Upper lobe of left lung (tissue), 6 donors: Measurements from ENCODE around the gene MYL6. TPM values are rescaled to one million over a fixed set of nuclear protein-coding genes. Genes with fewer than 3 reads are reported as not detected.
"Not testable (repeated sequence)": the region's sequence is repeated elsewhere in the genome, so short reads cannot be mapped to it uniquely, and the experiment has no call there.

ENCODE experiments used
- ATAC-seq, 2 donors: fragments of 200-7000 bp; cut with Tn5 transposase; one replicate each; pipeline ENCODE4 v1.9.1; 2022; ENCODE audit warnings: mild to moderate bottlenecking in 2 of 2, moderate library complexity in 2 of 2; ENCODE audit not compliant: low FRiP score in 2 of 2
- DNase-seq, 2 donors: peaks; one replicate each; pipeline ENCODE4 v3.0.0-alpha.2; 2019 to 2020
- H3K27ac ChIP-seq, 4 donors: fragments of 200-600 bp; sonication (generic); one replicate each; pipeline ENCODE4 v1.5.1; 2016 to 2019
- H3K27me3 ChIP-seq, 4 donors: fragments of 200-600 bp; sonication (generic); one replicate each; pipeline ENCODE4 v1.5.1; 2017 to 2019
- H3K36me3 ChIP-seq, 4 donors: fragments of 200-600 bp; sonication (generic); one replicate each; pipeline ENCODE4 v1.5.1; 2016 to 2019
- H3K4me1 ChIP-seq, 4 donors: fragments of 200-600 bp; sonication (generic); one replicate each; pipeline ENCODE4 v1.5.1; 2018 to 2019
- H3K4me3 ChIP-seq, 4 donors: fragments of 200-600 bp; sonication (generic); one replicate each; pipeline ENCODE4 v1.5.1; 2017 to 2019; ENCODE audit warnings: mild to moderate bottlenecking in 2 of 4, moderate library complexity in 1 of 4
- H3K9me3 ChIP-seq, 4 donors: fragments of 200-600 bp; sonication (generic); one replicate each; pipeline ENCODE4 v1.5.1; 2018 to 2019
- EP300 ChIP-seq, 4 donors: sonication (generic); formaldehyde crosslinking; IDR thresholded peaks; one replicate each; pipeline ENCODE4 v1.5.1; 2017; ENCODE audit warnings: antibody characterized with exemption in 4 of 4, control low read depth in 2 of 4
- POLR2A ChIP-seq, 4 donors: fragments of 450-650 bp; IDR thresholded peaks; one replicate each; pipeline ENCODE4 v1.5.1; 2016 to 2017; ENCODE audit warnings: antibody characterized with exemption in 4 of 4, mild to moderate bottlenecking in 2 of 4
- POLR2AphosphoS5 ChIP-seq, 2 donors: sonication (generic); formaldehyde crosslinking; IDR thresholded peaks; one replicate each; pipeline ENCODE4 v1.5.1; 2017; ENCODE audit warnings: antibody characterized with exemption in 2 of 2
- WGBS, 2 donors: methylation state at CpG; one replicate each; pipeline ENCODE4 v1.1.5; 2017 to 2018; 5-methylcytosine and 5-hydroxymethylcytosine counted together
- total RNA-seq, 6 donors: library from RNA; depleted of rRNA in 4 of 6; stranded (reverse); fragments of >200 nt in 4 of 6; gene quantifications; one replicate each; pipeline versions ENCODE4 v1.1.0 to v1.2.1, GENCODE V29; 2016 to 2021
- TF ChIP-seq, protein P1 (sequence below), 6 experiments: fragments of 450-650 bp in 4 of 6; fragments of 200-600 bp in 2 of 6; sonication (generic) in 2 of 6; IDR thresholded peaks; one replicate each; pipeline ENCODE4 v1.5.1; 2016 to 2019; ENCODE audit warnings: antibody characterized with exemption in 6 of 6
- donor health status: DM: no; HTN: no; CAD: no; lungs with moderate emphysema.
- donor health status: DM: no; HTN: yes; CAD: no; lungs with severe emphysema.

Gene MYL6
- total RNA-seq, 6 donors from 2014 or later: 665 to 1,935 (median 1,528) TPM

- no peak for TF ChIP-seq POLR2AphosphoS5 (IDR thresholded peaks at IDR 0.05)
- TF ChIP-seq, protein P1, sequence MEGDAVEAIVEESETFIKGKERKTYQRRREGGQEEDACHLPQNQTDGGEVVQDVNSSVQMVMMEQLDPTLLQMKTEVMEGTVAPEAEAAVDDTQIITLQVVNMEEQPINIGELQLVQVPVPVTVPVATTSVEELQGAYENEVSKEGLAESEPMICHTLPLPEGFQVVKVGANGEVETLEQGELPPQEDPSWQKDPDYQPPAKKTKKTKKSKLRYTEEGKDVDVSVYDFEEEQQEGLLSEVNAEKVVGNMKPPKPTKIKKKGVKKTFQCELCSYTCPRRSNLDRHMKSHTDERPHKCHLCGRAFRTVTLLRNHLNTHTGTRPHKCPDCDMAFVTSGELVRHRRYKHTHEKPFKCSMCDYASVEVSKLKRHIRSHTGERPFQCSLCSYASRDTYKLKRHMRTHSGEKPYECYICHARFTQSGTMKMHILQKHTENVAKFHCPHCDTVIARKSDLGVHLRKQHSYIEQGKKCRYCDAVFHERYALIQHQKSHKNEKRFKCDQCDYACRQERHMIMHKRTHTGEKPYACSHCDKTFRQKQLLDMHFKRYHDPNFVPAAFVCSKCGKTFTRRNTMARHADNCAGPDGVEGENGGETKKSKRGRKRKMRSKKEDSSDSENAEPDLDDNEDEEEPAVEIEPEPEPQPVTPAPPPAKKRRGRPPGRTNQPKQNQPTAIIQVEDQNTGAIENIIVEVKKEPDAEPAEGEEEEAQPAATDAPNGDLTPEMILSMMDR (IDR thresholded peaks at IDR 0.05): peak; percentile 80 to 88 (median 84)
- no peaks in the 10 kb centered on the region for H3K9me3 ChIP-seq
- H3K4me1 ChIP-seq: peaks cover 7 to 17% (median 13%) of the 10 kb centered on the region in 4 donors
- no peak overlapping the region for H3K27ac ChIP-seq
- DNase-seq: peak in 1 of 2 donors; percentile 67
- no peak overlapping the region for H3K4me3 ChIP-seq
- ATAC-seq: peak in 1 of 2 donors; percentile 36
- no peaks in the 10 kb centered on the region for H3K36me3 ChIP-seq
- H3K27me3 ChIP-seq: no peaks in the 10 kb centered on the region
- 53 to 56% methylated on average over 1 of the region's 1 CpG for WGBS, 2 donors
Observed at GRCh38 chr12:56193025-56193578, 34.9 kb downstream of the MYL6 start.

GRCh38 chr12:56196818-56197550 lies 38.8 kb downstream of the MYL6 start:
- H3K4me1 ChIP-seq, H3K9me3 ChIP-seq, H3K27me3 ChIP-seq, H3K36me3 ChIP-seq, H3K4me3 ChIP-seq, H3K27ac ChIP-seq, DNase-seq: not testable (repeated sequence)
- 64 to 71% methylated on average over 11 of the region's 11 CpGs for WGBS, 2 donors
- peak in 1 of 2 donors; percentile 39 for TF ChIP-seq POLR2AphosphoS5 (IDR thresholded peaks at IDR 0.05)
- ATAC-seq: peak; percentile 77 to 88

DNA sequence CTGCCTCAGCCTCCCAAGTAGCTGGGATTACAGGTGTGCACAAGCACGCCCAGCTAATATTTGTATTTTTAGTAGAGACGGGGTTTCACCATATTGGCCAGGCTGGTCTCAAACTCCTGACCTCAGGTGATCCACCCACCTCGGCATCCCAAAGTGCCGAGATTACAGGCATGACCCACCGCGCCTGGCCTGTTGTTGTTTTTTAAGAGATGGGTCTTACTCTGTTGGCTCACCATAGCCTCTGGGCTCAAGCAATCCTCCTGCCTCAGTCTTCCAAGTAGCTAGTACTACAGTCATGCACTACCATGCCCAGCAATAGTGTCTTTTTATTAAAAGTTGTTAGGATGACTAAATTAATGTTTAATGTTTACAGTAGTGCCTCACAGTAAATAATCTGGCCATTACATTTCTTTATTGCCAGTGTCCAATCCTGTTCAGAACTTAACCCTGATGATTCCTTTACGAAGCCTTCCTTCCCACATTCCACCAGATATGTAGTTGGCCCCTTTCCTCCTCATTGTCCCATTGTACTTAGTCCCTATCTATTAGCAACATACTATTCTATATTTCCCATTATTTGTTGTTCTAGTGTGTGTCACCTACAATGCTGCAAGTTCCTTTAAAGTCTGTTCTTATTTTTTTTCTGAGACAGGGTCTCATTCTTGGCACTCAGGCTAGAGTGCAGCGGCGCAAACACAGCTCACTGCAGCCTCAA lies 39.9 kb downstream of the MYL6 start:
- TF ChIP-seq POLR2AphosphoS5 (IDR thresholded peaks at IDR 0.05): no peak
- TF ChIP-seq, protein P1 (IDR thresholded peaks at IDR 0.05): no peak
- TF ChIP-seq EP300 (IDR thresholded peaks at IDR 0.05): no peak
- TF ChIP-seq POLR2A (IDR thresholded peaks at IDR 0.05): no peak
- Histone ChIP-seq H3K27me3 (no peaks in the 10 kb centered on the region), H3K27ac (no peak overlapping the region), H3K9me3 (no peaks in the 10 kb centered on the region), H3K4me3 (no peak overlapping the region), H3K4me1 (peaks cover 0 to 8% (median 1%) of the 10 kb centered on the region in 4 donors), H3K36me3 (no peaks in the 10 kb centered on the region)
- no peak for ATAC-seq
- WGBS, 2 donors: 91 to 92% methylated on average over 9 of the region's 9 CpGs
- no peak for DNase-seq

- no peaks in the 10 kb centered on the region for H3K9me3 ChIP-seq
- H3K27me3 ChIP-seq: no peaks in the 10 kb centered on the region
- TF ChIP-seq POLR2A (IDR thresholded peaks at IDR 0.05) (no peak), POLR2AphosphoS5 (IDR thresholded peaks at IDR 0.05) (no peak), EP300 (IDR thresholded peaks at IDR 0.05) (no peak)
- TF ChIP-seq, protein P1 (IDR thresholded peaks at IDR 0.05): no peak
- 70 to 75% methylated on average over 1 of the region's 1 CpG for WGBS, 2 donors
- DNase-seq: no peak
- H3K27ac ChIP-seq: no peak overlapping the region
- peaks cover 0 to 4% (median 0%) of the 10 kb centered on the region in 4 donors for H3K4me1 ChIP-seq
- H3K36me3 ChIP-seq: no peaks in the 10 kb centered on the region
- H3K4me3 ChIP-seq: no peak overlapping the region
- no peak for ATAC-seq
Observed at GRCh38 chr12:56198836-56199235, 40.7 kb downstream of the MYL6 start.

DNA sequence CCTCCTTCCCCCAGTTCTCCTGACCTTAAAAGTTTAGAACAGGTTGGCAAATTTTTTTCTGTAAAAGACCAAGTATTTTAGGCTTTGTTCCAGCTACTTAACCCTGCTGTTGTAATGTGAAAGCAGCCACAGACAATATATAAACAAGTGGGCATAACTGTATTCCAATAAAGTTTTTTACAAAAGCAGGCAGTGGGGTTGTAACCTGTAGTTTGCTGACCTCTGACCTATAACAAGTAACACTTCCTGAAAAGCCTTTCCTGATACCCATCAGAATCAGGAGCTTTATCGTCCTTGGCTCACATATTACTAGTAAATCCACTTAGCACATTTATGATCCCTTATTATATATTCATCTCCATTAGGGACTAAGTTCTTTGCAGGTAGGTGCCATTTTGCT lies 44.2 kb downstream of the MYL6 start:
- ATAC-seq (no peak), DNase-seq (no peak)
- Histone ChIP-seq H3K27ac (peak overlapping the region in 1 of 4 donors; percentile 34), H3K4me3 (no peak overlapping the region), H3K4me1 (peaks cover 0 to 4% (median 0%) of the 10 kb centered on the region in 4 donors), H3K27me3 (no peaks in the 10 kb centered on the region), H3K9me3 (no peaks in the 10 kb centered on the region), H3K36me3 (peaks cover 15 to 31% (median 20%) of the 10 kb centered on the region in 4 donors)
- WGBS, 2 donors: 39 to 45% methylated on average over 1 of the region's 1 CpG
- TF ChIP-seq, protein P1 (IDR thresholded peaks at IDR 0.05): no peak
- TF ChIP-seq POLR2A (IDR thresholded peaks at IDR 0.05) (no peak), POLR2AphosphoS5 (IDR thresholded peaks at IDR 0.05) (no peak), EP300 (IDR thresholded peaks at IDR 0.05) (no peak)
